SH-SY5Y (cell line): Measurements from ENCODE around the gene SIK1.
"Not testable (repeated sequence)": the region's sequence is repeated elsewhere in the genome, so short reads cannot be mapped to it uniquely, and the experiment has no call there.

ENCODE experiments used
- GATA2 ChIP-seq: IDR thresholded peaks from 2 replicates; pipeline ENCODE4 v1.6.1; 2011; ENCODE audit warnings: mild to moderate bottlenecking, low read depth, low read length
- GATA3 ChIP-seq: IDR thresholded peaks from 2 replicates; pipeline ENCODE4 v1.6.1; 2011; ENCODE audit warnings: low read depth, mild to moderate bottlenecking, low read length, moderate library complexity

The SIK1 gene

DNA sequence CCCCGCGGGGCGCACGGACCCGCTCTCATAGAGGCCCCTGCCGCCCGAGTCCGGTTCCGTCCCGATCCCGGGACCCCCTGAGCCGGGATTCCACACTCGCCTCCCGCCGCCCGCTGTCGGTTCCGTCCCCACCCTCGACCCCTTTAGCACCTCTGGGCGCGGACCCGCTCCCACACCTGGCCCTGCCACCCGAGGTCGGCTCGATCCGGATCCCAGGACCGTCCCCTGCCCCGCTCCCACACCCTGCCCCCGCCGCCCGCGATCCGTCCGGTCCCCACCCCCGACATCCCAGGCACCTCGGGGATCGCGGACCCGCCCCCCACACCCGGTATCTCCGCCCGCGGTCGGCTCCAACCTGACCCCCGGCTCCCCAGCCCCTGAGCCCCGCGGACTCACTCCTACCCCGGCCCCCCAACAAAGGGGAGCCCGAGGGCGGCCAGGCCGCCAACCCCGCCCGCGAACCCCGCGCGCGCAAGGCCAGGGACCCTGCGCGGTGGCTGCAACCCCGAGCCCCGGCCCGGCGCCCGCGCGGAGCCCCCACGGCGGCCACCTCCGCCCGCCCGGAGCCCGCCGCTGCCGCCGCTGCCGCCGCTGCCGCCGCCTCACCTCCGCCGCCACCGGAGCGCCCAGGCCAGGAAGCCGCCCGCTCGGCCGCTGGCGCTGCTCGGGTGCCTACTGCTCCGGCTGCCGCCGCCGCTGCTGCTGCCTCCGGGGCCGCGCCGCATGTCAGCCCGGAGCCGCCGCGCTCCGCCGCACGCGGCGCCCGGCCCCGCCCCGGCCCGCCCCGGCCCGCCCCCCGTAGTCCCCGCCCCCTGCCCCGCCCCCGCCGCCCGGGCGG, at the start of gene SIK1:
TSS of gene SIK1 (minus strand) at position 728 of the 838 bp plus-strand sequence. CDS start 953 bp downstream, outside the sequence.
- TF ChIP-seq GATA3, GATA2: not testable (repeated sequence)

DNA sequence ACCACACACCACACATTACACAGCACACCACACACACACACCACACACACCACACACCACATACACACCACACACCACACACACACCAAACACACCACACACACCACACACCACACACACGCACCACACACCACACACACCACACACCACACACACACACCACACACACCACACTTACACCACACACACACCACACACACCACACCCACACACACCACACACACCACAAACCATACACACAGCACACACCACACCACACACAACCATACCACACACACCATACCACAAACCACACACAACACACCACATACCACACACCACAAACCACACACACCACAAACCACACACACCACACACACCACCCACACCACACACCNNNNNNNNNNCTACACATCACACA, 40.9 kb upstream of the SIK1 start:
- TF ChIP-seq GATA3 (no peak), GATA2 (no peak)

DNA sequence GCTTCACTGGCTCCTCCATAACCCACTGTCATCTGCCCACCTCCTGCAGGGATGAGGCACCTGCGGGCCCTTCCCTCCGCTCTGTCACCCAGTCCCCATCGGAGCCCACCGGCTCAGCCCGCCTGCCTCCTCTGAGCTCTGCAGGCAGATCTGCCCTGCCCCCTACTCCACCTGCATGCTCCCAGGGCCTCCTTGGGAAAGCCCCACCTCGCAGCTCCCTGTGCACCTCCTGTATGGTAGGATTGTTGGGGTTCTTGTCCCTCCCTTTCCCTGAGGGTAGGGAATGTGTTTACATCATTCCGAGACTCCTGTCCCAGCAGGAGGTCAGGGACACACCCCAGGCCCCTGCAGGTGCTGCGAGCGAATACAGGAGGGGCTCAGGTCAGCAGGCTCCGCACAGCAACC, 50.5 kb downstream of the SIK1 start:
- TF ChIP-seq GATA3 (no peak), GATA2 (no peak)

GRCh38 chr21:43375837-43376477, 51.0 kb downstream of the SIK1 start:
- TF ChIP-seq GATA2: no peak
- TF ChIP-seq GATA3: no peak

- TF ChIP-seq GATA2 (no peak), GATA3 (no peak)
These were observed 51.7 kb downstream of the SIK1 start for GRCh38 chr21:43375006-43375836.

GRCh38 chr21:43374228-43374885, 52.6 kb downstream of the SIK1 start:
- no peak for TF ChIP-seq GATA2
- TF ChIP-seq GATA3: no peak

DNA sequence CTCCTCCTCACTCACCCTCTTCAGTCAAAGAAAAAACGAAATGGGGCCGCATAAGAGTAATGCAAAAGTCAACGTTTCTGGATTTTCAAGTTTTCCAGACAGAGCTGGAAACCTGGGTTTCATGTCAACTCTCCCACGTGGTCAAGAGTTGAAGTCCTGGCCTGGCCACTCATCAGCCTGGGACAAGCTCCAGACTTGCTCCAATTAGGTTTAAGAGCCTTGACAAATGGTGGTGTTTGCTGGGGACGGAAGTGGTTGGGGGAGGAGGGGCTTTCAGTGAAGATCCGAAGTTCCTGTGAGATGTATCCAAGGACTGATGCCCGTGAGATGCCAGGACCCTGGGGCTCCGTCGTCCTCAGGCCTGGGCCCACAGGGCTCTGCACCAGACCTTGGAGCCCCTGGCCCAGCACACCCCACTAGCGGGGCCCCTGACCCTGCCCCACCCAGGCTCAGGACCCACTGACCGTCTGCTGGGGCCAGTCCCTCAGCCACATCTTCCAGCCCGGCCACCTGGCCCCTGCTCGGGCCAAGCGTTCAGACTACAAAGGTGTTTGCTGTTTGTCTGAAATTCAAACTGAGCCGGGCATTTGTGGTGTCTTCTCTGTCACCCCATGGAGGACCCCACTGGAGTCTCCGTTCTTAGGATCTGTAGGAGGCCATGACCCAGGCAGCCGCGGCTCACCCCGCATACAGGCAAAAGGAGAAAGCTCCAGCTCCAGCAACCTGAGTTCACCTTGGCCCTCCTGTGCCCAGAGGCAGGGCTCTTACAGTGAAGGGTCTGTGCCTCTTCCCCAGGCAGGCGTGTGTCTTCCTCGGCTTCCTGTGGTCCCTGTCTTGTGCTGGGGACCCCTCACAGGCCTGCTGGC, 53.3 kb downstream of the SIK1 start:
- TF ChIP-seq GATA3 (no peak), GATA2 (no peak)

DNA sequence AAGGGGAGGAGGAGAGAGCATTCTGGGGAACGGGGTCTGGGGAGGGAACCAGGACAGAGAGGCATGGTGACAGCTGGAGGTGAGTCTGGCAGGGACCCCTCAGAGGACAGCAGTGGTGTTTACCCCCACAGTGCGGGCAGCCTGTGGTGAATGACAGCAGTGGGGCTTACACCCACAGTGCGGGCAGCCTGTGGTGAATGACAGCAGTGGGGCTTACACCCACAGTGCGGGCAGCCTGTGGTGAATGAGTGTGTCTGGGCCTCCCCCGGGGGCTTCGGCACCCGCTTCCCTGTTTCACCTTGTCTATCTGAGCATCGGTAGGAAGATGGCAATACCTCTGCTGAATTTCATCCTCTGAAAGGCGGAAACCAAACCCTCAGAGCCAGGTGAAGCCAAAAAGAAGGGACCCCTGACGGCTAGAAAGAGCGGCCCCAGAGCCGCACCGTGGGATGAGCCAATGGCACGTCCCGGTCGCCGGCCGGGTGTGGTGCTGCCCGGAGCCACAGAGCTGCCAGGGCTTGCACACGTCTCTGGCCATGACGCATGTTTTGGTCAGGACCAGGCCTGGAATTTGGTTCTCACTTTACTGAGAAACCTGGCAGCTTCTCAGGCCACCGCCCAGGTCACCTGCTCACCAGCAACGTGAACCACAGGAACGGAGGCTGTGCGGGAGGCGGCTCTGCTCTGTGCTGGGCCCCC, 54.1 kb downstream of the SIK1 start:
- no peak for TF ChIP-seq GATA3
- TF ChIP-seq GATA2: no peak

- no peak for TF ChIP-seq GATA3
- TF ChIP-seq GATA2: no peak
These were observed 55.1 kb downstream of the SIK1 start for GRCh38 chr21:43371786-43372185.

GRCh38 chr21:43370888-43371570, 55.9 kb downstream of the SIK1 start:
- TF ChIP-seq GATA2: no peak
- TF ChIP-seq GATA3: no peak

- TF ChIP-seq GATA3: no peak
- TF ChIP-seq GATA2: no peak
These were observed 56.8 kb downstream of the SIK1 start for GRCh38 chr21:43370091-43370658.
